ENCODE data around the gene RAB11A. TPM values are rescaled to one million over a fixed set of nuclear protein-coding genes. Genes with fewer than 3 reads are reported as not detected.

RAB11A gene
- total RNA-seq, 1 donor from 2014 or later: 247 TPM

DNA sequence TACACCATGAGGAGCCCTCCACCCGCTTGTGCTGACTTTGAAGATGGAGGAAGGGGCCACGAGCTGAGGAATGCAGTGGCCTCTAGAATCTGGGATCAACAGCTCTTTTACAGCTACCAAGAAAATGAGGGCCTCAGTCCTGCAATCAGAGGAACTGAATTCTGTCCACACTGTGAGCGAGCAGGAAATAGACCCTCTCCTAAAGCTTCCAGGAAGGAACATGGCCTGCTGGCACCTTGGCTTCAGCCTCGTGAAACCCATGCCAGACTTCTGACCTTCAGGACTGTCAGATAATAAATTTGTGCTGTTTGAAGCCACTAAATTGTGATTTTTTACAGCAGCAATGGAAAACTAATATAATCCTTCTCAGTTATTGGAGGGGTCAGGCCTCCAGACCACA, 61.9 kb downstream of the RAB11A start:
- H3K9ac ChIP-seq (ENCODE audit: low read length): no peak overlapping the region
- no peaks in the 10 kb centered on the region for H3K4me1 Mint-ChIP-seq (ENCODE audit: low read depth, unreplicated experiment)
- no peak overlapping the region for H3K4me3 ChIP-seq (ENCODE audit: insufficient read depth, low read depth, low read length)
- no peaks in the 10 kb centered on the region for H3K36me3 Mint-ChIP-seq (ENCODE audit: low read depth, unreplicated experiment)
- FAIRE-seq: no peak
- no peak overlapping the region for H3K4me3 Mint-ChIP-seq (ENCODE audit: unreplicated experiment)
- H4K20me1 ChIP-seq (ENCODE audit: insufficient read depth, low read length): no peaks in the 10 kb centered on the region
- peaks cover 2% of the 10 kb centered on the region for H3K27me3 ChIP-seq (ENCODE audit: insufficient read depth, low read length)
- no peak overlapping the region for H3K27ac ChIP-seq (ENCODE audit: low read depth, low read length)
- no peaks in the 10 kb centered on the region for H3K9me3 ChIP-seq (ENCODE audit: insufficient read depth, low read depth, low read length)
- H3K36me3 ChIP-seq (ENCODE audit: insufficient read depth, low read length): no peaks in the 10 kb centered on the region
- no peaks in the 10 kb centered on the region for H3K79me2 ChIP-seq (ENCODE audit: insufficient read depth, low read length)
- DNase-seq (ENCODE audit: low read depth): no peak
- H3K9me3 Mint-ChIP-seq (ENCODE audit: unreplicated experiment): no peaks in the 10 kb centered on the region
- H2AFZ ChIP-seq (ENCODE audit: low read depth, low read length): no peak overlapping the region
- no peaks in the 10 kb centered on the region for H3K4me1 ChIP-seq (ENCODE audit: insufficient read depth, low read length)
- H3K4me2 ChIP-seq (ENCODE audit: low read length): no peak overlapping the region
- TF ChIP-seq EZH2 (IDR thresholded peaks at IDR 0.05; ENCODE audit: insufficient read depth, low read length): no peak
- TF ChIP-seq, protein P1, sequence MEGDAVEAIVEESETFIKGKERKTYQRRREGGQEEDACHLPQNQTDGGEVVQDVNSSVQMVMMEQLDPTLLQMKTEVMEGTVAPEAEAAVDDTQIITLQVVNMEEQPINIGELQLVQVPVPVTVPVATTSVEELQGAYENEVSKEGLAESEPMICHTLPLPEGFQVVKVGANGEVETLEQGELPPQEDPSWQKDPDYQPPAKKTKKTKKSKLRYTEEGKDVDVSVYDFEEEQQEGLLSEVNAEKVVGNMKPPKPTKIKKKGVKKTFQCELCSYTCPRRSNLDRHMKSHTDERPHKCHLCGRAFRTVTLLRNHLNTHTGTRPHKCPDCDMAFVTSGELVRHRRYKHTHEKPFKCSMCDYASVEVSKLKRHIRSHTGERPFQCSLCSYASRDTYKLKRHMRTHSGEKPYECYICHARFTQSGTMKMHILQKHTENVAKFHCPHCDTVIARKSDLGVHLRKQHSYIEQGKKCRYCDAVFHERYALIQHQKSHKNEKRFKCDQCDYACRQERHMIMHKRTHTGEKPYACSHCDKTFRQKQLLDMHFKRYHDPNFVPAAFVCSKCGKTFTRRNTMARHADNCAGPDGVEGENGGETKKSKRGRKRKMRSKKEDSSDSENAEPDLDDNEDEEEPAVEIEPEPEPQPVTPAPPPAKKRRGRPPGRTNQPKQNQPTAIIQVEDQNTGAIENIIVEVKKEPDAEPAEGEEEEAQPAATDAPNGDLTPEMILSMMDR (IDR thresholded peaks at IDR 0.05; ENCODE audit: insufficient read depth, low read depth, low read length): no peak
- H3K27me3 Mint-ChIP-seq (ENCODE audit: low read depth, unreplicated experiment): peaks cover 10% of the 10 kb centered on the region
- H3K27ac Mint-ChIP-seq (ENCODE audit: unreplicated experiment): no peak overlapping the region

DNA sequence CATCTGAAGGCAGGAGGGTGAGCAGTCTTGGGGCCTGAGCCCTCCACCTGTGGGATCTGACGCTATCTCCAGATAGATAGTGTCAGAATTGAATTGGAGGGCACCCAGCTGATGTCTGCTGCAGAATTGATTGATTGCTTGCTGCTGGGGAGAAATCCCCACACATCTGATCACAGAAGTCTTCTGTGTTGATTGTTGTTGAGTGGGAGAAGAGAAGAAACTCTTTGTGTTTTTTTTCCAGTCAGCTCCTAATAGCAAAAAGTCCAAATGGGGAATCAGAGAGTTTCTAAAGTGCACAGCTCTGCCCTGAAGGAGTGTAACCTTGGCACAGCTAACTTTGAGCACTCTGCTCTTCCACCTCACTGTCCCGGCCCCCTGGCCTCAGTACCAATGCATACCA, 66.1 kb downstream of the RAB11A start:
- no peak for TF ChIP-seq EZH2 (IDR thresholded peaks at IDR 0.05; ENCODE audit: insufficient read depth, low read length)
- TF ChIP-seq, protein P1 (IDR thresholded peaks at IDR 0.05; ENCODE audit: insufficient read depth, low read depth, low read length): no peak
- H3K9ac ChIP-seq (ENCODE audit: low read length): no peak overlapping the region
- FAIRE-seq (no peak), DNase-seq (ENCODE audit: low read depth) (no peak)
- peaks cover 2% of the 10 kb centered on the region for H3K27me3 ChIP-seq (ENCODE audit: insufficient read depth, low read length)
- peaks cover 7% of the 10 kb centered on the region for H3K4me1 ChIP-seq (ENCODE audit: insufficient read depth, low read length)
- no peaks in the 10 kb centered on the region for H4K20me1 ChIP-seq (ENCODE audit: insufficient read depth, low read length)
- no peak overlapping the region for H2AFZ ChIP-seq (ENCODE audit: low read depth, low read length)
- Mint-ChIP-seq H3K4me3 (ENCODE audit: unreplicated experiment) (no peak overlapping the region), H3K4me1 (ENCODE audit: low read depth, unreplicated experiment) (peaks cover 6% of the 10 kb centered on the region), H3K36me3 (ENCODE audit: low read depth, unreplicated experiment) (no peaks in the 10 kb centered on the region), H3K9me3 (ENCODE audit: unreplicated experiment) (no peaks in the 10 kb centered on the region), H3K27ac (ENCODE audit: unreplicated experiment) (no peak overlapping the region), H3K27me3 (ENCODE audit: low read depth, unreplicated experiment) (peaks cover 10% of the 10 kb centered on the region)
- H3K79me2 ChIP-seq (ENCODE audit: insufficient read depth, low read length): no peaks in the 10 kb centered on the region
- H3K27ac ChIP-seq (ENCODE audit: low read depth, low read length): no peak overlapping the region
- no peaks in the 10 kb centered on the region for H3K36me3 ChIP-seq (ENCODE audit: insufficient read depth, low read length)
- no peaks in the 10 kb centered on the region for H3K9me3 ChIP-seq (ENCODE audit: insufficient read depth, low read depth, low read length)
- no peak overlapping the region for H3K4me3 ChIP-seq (ENCODE audit: insufficient read depth, low read depth, low read length)
- no peak overlapping the region for H3K4me2 ChIP-seq (ENCODE audit: low read length)

DNA sequence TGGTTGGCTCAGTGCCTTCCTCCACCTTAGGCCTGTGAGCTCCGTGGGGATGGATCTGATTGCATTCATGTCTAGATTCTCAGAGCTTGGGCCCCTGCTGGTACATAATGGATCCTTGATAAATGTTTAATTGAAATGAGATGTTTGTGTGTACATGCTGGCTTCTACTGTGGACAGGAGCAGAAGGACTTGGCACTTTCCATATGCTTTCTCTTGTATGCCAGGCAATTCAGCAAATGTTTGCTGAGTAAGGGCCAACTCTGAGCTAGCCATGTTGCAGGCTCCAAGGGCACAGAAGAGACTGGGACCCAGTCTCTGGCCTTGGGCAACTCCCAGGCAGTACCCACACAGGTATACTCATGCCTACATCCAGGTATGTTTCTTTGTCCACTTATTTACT, 67.0 kb downstream of the RAB11A start:
- Histone ChIP-seq H3K4me1 (ENCODE audit: insufficient read depth, low read length) (peaks cover 14% of the 10 kb centered on the region), H4K20me1 (ENCODE audit: insufficient read depth, low read length) (no peaks in the 10 kb centered on the region), H3K27me3 (ENCODE audit: insufficient read depth, low read length) (peaks cover 2% of the 10 kb centered on the region), H3K79me2 (ENCODE audit: insufficient read depth, low read length) (no peaks in the 10 kb centered on the region), H3K9me3 (ENCODE audit: insufficient read depth, low read depth, low read length) (no peaks in the 10 kb centered on the region), H3K9ac (ENCODE audit: low read length) (no peak overlapping the region), H2AFZ (ENCODE audit: low read depth, low read length) (no peak overlapping the region), H3K4me3 (ENCODE audit: insufficient read depth, low read depth, low read length) (no peak overlapping the region), H3K27ac (ENCODE audit: low read depth, low read length) (no peak overlapping the region), H3K36me3 (ENCODE audit: insufficient read depth, low read length) (no peaks in the 10 kb centered on the region), H3K4me2 (ENCODE audit: low read length) (no peak overlapping the region)
- Mint-ChIP-seq H3K27ac (ENCODE audit: unreplicated experiment) (no peak overlapping the region), H3K4me1 (ENCODE audit: low read depth, unreplicated experiment) (peaks cover 11% of the 10 kb centered on the region), H3K4me3 (ENCODE audit: unreplicated experiment) (no peak overlapping the region), H3K27me3 (ENCODE audit: low read depth, unreplicated experiment) (peaks cover 10% of the 10 kb centered on the region), H3K36me3 (ENCODE audit: low read depth, unreplicated experiment) (no peaks in the 10 kb centered on the region), H3K9me3 (ENCODE audit: unreplicated experiment) (no peaks in the 10 kb centered on the region)
- FAIRE-seq (no peak), DNase-seq (ENCODE audit: low read depth) (no peak)
- TF ChIP-seq, protein P1 (IDR thresholded peaks at IDR 0.05; ENCODE audit: insufficient read depth, low read depth, low read length): no peak
- no peak for TF ChIP-seq EZH2 (IDR thresholded peaks at IDR 0.05; ENCODE audit: insufficient read depth, low read length)

Measured in astrocyte (in vitro differentiated cells and primary cell).